ENCODE data around the gene ATP1A1. TPM values are rescaled to one million over a fixed set of nuclear protein-coding genes. Genes with fewer than 3 reads are reported as not detected.

Gene ATP1A1
- total RNA-seq, 3 donors from 2014 or later: 334 to 383 (median 337) TPM

GRCh38 chr1:116372191-116372590, 853 bp upstream of the ATP1A1 start:
- H3K4me1 Mint-ChIP-seq (ENCODE audit: low read depth): peaks cover 39% of the 10 kb centered on the region
- peak overlapping the region; percentile 79 for H3K4me3 Mint-ChIP-seq
- no peak for ATAC-seq
- no peaks in the 10 kb centered on the region for H3K9me3 Mint-ChIP-seq
- no peaks in the 10 kb centered on the region for H3K27me3 Mint-ChIP-seq (ENCODE audit: low read depth)
- H3K36me3 Mint-ChIP-seq (ENCODE audit: insufficient read depth): peaks cover 11% of the 10 kb centered on the region
- no peak for DNase-seq

DNA sequence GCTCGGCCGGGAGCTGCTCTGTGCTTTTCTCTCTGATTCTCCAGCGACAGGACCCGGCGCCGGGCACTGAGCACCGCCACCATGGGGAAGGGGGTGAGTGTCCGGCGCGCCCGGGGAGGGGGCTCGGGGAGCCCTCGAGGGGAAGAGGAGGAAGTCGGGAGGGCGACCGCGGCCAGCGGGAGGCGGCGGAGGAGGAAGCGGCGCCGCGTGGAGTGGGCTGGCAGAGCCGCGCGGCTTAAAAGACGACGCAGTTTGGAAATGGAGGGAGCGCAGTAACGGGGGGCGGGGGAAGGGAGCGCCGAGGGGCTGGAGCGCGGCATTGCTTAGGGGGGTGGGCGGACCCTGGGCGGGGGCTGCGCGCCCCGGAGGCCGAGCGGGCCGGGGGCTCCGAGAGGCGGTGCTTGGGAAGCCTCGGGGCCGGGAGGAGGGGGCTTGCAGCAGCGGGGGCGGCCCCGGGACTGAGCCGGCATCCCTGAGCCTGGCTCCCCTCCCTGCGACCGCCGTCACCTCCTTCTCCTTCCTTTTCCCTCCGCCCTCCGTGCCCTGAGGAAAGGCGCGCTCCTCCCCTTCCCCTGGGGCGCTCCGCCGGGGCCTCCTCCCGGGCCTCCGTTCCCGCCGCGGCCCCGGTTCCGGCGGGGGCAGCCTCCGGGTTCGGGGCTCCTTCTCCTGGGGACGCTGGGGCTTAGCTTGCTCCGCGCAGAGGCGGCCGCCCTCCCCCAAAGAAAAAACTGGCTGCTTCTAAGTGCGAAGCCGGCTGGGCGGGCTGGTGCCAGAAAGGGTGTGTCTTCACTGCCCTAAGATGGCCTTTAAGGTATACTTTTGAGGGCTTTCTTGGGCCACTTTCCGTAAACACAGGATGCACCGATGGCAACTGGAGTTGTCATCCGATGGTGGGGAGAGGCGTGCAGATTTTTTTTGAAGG, 648 bp downstream of the ATP1A1 start:
- DNase-seq (peak; percentile 41), ATAC-seq (peak; percentile 19 to 23)
- Mint-ChIP-seq H3K4me3 (peak overlapping the region; percentile 96), H3K9me3 (no peaks in the 10 kb centered on the region), H3K27me3 (ENCODE audit: low read depth) (no peaks in the 10 kb centered on the region), H3K36me3 (ENCODE audit: insufficient read depth) (peaks cover 11% of the 10 kb centered on the region), H3K4me1 (ENCODE audit: low read depth) (peaks cover 41% of the 10 kb centered on the region)

- no peak for ATAC-seq
- H3K9me3 Mint-ChIP-seq: no peaks in the 10 kb centered on the region
- H3K36me3 Mint-ChIP-seq (ENCODE audit: insufficient read depth): peaks cover 15% of the 10 kb centered on the region
- H3K4me3 Mint-ChIP-seq: peak overlapping the region; percentile 96
- no peak for DNase-seq
- no peaks in the 10 kb centered on the region for H3K27me3 Mint-ChIP-seq (ENCODE audit: low read depth)
- peaks cover 47% of the 10 kb centered on the region for H3K4me1 Mint-ChIP-seq (ENCODE audit: low read depth)
Measured at GRCh38 chr1:116374353-116375147, 1.5 kb downstream of the ATP1A1 start.

DNA sequence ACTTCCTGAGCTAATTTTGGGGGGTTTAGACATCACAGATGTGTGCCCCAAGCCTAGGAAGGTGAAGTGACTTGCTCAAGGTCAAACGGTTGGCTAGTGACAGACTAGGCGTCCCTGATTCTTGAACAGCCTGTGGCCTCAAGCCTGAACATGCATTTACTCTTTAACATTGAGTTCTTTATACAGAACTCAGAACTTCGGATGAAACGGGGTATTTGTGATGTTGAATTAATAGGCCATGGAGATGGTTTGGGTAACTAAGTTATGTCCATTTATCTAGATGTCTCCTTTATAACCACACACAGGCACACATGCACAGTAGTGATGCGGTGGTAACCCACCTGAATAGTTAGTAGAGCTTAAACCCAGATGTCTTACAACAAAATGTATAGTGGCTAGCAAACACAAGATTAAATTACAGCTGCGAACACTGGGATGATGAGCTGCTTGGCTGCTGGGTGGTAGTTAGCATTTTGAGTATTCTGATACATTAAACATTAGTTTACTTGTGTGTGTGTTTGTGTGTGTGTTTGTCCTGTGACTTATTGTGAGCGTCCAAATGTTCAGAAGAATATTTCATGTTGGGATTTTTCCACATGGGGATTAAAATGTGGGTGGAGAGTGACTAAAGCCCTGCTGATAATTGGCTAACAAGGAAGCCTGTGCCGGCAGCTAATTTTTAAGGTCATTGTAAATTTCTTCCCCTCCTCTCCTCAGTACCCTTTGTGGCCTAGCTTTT, 2.3 kb downstream of the ATP1A1 start:
- no peak for ATAC-seq
- Mint-ChIP-seq H3K27me3 (ENCODE audit: low read depth) (no peaks in the 10 kb centered on the region), H3K36me3 (ENCODE audit: insufficient read depth) (peaks cover 15% of the 10 kb centered on the region), H3K9me3 (no peaks in the 10 kb centered on the region), H3K4me1 (ENCODE audit: low read depth) (peaks cover 55% of the 10 kb centered on the region), H3K4me3 (peak overlapping the region; percentile 96)
- DNase-seq: no peak

DNA sequence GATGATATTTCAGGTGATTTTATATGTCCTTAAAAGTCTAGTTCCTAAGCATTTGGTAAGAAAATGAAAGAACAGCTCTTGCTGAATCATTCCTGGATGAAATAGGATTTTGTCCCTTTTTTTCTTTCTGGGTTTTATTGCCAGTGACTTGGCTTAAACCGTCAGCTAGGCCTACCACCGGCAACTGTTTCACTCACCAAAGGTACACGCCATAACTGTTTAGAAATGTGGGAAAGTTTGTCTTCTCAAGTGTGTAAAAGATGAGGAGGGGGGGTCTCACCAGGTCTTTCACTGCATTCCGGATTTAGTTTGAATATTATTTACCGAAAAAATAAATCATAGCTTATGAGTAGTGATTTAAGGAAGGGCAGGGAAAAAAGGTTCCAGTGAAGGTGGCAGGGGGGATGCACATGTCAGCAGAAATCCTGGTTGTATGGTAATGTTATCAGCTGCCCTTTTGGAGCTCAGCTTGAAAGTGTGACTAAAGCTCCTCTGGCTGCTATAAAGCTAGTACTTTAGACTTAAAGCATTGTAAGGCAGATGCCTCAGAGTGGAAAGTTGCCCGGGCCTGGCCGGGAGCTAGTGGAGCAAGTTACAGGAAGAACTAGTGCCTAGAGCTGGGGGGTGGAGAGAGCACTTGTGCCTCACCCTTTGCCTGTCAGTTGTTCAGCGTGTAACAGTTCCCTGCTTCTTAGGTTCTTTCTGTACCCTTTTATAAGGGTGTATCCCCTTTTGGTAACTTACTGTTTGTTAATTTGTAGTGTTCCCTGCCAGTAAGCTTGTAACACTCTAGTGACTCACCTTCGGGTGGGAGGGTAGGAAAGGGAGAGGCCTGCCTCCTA, 3.1 kb downstream of the ATP1A1 start:
- Mint-ChIP-seq H3K4me1 (ENCODE audit: low read depth) (peaks cover 62% of the 10 kb centered on the region), H3K27me3 (ENCODE audit: low read depth) (no peaks in the 10 kb centered on the region), H3K9me3 (no peaks in the 10 kb centered on the region), H3K4me3 (peak overlapping the region; percentile 96), H3K36me3 (ENCODE audit: insufficient read depth) (peaks cover 15% of the 10 kb centered on the region)
- peak in 1 of 2 donors; percentile 0 for ATAC-seq
- peak; percentile 35 for DNase-seq

DNA sequence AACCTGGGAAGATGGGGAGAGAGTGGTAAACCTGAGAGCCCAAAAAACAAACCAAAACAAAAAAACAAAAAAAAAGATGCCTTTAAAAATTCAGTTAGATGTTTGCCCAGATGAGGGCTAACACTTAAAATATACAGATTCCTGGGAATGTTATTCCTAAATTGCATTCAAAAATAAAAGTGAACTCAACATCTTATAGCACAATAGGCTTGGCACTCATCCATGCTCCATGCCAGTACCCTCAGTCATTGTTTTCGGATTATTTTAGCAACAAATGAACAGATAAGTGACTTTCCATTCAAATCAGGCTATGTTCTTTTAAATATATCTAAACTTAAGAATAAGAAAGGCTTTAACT, 3.7 kb downstream of the ATP1A1 start:
- ATAC-seq: no peak
- H3K4me1 Mint-ChIP-seq (ENCODE audit: low read depth): peaks cover 67% of the 10 kb centered on the region
- no peak for DNase-seq
- peak overlapping the region; percentile 96 for H3K4me3 Mint-ChIP-seq
- H3K36me3 Mint-ChIP-seq (ENCODE audit: insufficient read depth): peaks cover 15% of the 10 kb centered on the region
- no peaks in the 10 kb centered on the region for H3K27me3 Mint-ChIP-seq (ENCODE audit: low read depth)
- no peaks in the 10 kb centered on the region for H3K9me3 Mint-ChIP-seq

- no peaks in the 10 kb centered on the region for H3K9me3 Mint-ChIP-seq
- peaks cover 73% of the 10 kb centered on the region for H3K4me1 Mint-ChIP-seq (ENCODE audit: low read depth)
- ATAC-seq (peak; percentile 69), DNase-seq (no peak)
- no peaks in the 10 kb centered on the region for H3K27me3 Mint-ChIP-seq (ENCODE audit: low read depth)
- H3K4me3 Mint-ChIP-seq: peak overlapping the region; percentile 96
- H3K36me3 Mint-ChIP-seq (ENCODE audit: insufficient read depth): peaks cover 20% of the 10 kb centered on the region
Measured at GRCh38 chr1:116377541-116378529, 4.8 kb downstream of the ATP1A1 start.

- ATAC-seq (no peak), DNase-seq (no peak)
- Mint-ChIP-seq H3K27me3 (ENCODE audit: low read depth) (no peaks in the 10 kb centered on the region), H3K9me3 (no peaks in the 10 kb centered on the region), H3K36me3 (ENCODE audit: insufficient read depth) (peaks cover 20% of the 10 kb centered on the region), H3K4me3 (peak overlapping the region; percentile 96), H3K4me1 (ENCODE audit: low read depth) (peaks cover 86% of the 10 kb centered on the region)
Measured at GRCh38 chr1:116379057-116379630, 6.1 kb downstream of the ATP1A1 start.

- DNase-seq (no peak), ATAC-seq (no peak)
- Mint-ChIP-seq H3K4me3 (peak overlapping the region; percentile 96), H3K27me3 (ENCODE audit: low read depth) (no peaks in the 10 kb centered on the region), H3K9me3 (no peaks in the 10 kb centered on the region), H3K4me1 (ENCODE audit: low read depth) (peaks cover 91% of the 10 kb centered on the region), H3K36me3 (ENCODE audit: insufficient read depth) (peaks cover 19% of the 10 kb centered on the region)
Measured at GRCh38 chr1:116379674-116380498, 6.8 kb downstream of the ATP1A1 start.

DNA sequence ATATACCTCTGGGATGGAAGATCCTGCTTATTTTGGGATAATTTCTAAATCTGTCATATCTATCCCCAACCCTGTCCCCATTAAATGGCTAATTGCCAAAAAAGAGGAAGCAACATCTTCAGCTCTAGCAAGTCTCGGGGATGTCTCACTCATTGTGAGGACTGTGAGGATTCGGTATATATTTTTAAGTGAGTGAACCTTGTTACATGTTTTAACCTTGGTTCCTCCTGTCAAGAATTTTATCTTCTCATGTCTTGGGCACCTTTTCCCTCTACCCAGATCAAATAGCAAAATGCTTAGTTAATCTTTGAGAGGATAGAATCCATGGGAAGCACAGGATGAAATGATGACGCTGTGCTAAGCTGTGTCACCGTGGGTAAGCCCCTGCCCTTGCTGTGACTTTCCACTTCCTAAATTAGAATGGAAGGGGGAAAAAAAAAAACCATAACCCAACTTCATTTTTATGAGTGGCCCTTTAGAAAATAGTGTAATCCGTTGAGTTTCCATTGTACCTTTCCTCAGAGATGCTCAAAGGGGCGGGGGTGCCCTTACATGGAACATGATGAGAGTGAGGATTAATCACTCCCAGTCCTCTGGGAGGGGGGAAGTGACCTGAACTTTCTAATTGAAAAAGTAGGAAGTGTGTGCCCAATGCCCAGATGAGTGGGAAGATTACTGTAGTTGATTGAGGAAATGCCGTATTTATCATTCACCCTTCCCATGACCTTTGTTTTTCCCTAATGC, 7.6 kb downstream of the ATP1A1 start:
- DNase-seq (no peak), ATAC-seq (no peak)
- Mint-ChIP-seq H3K36me3 (ENCODE audit: insufficient read depth) (peaks cover 17% of the 10 kb centered on the region), H3K27me3 (ENCODE audit: low read depth) (no peaks in the 10 kb centered on the region), H3K9me3 (no peaks in the 10 kb centered on the region), H3K4me1 (ENCODE audit: low read depth) (peaks cover 83% of the 10 kb centered on the region), H3K4me3 (peak overlapping the region; percentile 37)

DNA sequence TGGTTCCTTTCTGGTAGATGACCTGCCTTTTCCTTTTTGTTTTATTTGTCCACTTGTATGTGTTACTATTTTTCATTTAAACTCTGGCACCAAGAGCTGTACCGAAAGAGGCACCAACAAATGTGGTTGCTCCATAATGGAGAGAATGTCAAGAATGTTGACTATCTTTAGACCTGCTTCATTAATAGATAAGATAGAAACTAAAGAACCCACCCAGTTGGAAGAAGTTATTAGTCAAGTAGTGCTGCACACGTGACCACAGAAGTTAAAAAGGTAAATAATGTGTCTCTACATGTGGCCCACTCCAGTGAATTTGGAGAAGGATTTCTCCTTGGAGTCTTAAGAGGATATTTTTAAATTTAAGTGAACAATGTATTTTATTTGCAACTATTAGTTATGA, 9.3 kb downstream of the ATP1A1 start:
- ATAC-seq (no peak), DNase-seq (no peak)
- no peaks in the 10 kb centered on the region for H3K9me3 Mint-ChIP-seq
- H3K36me3 Mint-ChIP-seq (ENCODE audit: insufficient read depth): peaks cover 27% of the 10 kb centered on the region
- peak overlapping the region; percentile 17 for H3K4me3 Mint-ChIP-seq
- H3K27me3 Mint-ChIP-seq (ENCODE audit: low read depth): no peaks in the 10 kb centered on the region
- H3K4me1 Mint-ChIP-seq (ENCODE audit: low read depth): peaks cover 74% of the 10 kb centered on the region
